ENCODE results near the gene S100B. TPM values are rescaled to one million over a fixed set of nuclear protein-coding genes. Genes with fewer than 3 reads are reported as not detected.

Gene S100B
- total RNA-seq, 2 donors from 2014 or later: 0.91 to 3.2 TPM

- Histone ChIP-seq H3K27ac (no peak overlapping the region), H3K4me1 (replicated peaks) (no peaks in the 10 kb centered on the region), H3K9me3 (no peaks in the 10 kb centered on the region), H3K4me3 (no peak overlapping the region), H3K36me3 (peaks cover 4 to 23% of the 10 kb centered on the region in 2 donors), H3K27me3 (replicated peaks; ENCODE audit: insufficient read depth) (no peaks in the 10 kb centered on the region)
- DNase-seq (ENCODE audit: low spot score): no peak
- intact Hi-C loops (cut with DNase I): no loop called here
- 91% methylated on average over 27 of the region's 27 CpGs for WGBS
- TF ChIP-seq, protein P1, sequence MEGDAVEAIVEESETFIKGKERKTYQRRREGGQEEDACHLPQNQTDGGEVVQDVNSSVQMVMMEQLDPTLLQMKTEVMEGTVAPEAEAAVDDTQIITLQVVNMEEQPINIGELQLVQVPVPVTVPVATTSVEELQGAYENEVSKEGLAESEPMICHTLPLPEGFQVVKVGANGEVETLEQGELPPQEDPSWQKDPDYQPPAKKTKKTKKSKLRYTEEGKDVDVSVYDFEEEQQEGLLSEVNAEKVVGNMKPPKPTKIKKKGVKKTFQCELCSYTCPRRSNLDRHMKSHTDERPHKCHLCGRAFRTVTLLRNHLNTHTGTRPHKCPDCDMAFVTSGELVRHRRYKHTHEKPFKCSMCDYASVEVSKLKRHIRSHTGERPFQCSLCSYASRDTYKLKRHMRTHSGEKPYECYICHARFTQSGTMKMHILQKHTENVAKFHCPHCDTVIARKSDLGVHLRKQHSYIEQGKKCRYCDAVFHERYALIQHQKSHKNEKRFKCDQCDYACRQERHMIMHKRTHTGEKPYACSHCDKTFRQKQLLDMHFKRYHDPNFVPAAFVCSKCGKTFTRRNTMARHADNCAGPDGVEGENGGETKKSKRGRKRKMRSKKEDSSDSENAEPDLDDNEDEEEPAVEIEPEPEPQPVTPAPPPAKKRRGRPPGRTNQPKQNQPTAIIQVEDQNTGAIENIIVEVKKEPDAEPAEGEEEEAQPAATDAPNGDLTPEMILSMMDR (IDR thresholded peaks at IDR 0.05): no peak
- TF ChIP-seq POLR2AphosphoS5 (IDR thresholded peaks at IDR 0.05): no peak
These were observed 43.7 kb upstream of the S100B start for GRCh38 chr21:46648539-46648938.

DNA sequence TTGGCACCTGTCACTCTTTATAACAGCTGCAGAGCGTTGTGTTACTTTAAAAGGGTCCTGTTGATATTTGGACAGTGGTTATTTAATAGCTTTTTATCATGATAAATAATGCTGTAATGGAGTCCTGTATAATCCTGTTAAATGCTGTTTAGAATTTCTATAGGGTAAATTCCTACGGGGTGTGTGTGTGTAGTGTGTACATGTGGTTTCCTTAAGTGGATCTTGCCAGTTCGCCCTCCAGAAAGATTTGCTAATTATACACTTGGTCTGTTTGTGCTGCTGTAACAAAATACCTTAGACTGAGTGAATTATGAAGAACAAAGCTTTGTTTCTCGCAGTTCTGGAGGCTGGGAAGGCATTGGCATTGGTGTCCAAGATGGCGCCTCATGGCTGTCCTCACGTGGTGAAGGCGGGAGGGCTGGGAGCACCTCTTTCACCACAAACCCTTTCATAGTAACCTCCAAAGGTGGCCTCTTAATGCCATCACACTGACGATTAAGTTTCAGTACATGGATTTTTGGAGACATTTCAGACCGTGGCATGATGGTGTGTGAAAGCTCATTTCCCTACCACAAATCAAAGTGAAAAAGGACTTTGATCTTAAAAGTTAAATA lies 41.8 kb upstream of the S100B start:
- H3K4me3 ChIP-seq: no peak overlapping the region
- no peaks in the 10 kb centered on the region for H3K27me3 ChIP-seq (replicated peaks; ENCODE audit: insufficient read depth)
- H3K36me3 ChIP-seq: peaks cover 4 to 23% of the 10 kb centered on the region in 2 donors
- TF ChIP-seq POLR2A (IDR thresholded peaks at IDR 0.05): no peak
- TF ChIP-seq, protein P1 (IDR thresholded peaks at IDR 0.05): no peak
- no peak for TF ChIP-seq POLR2AphosphoS5 (IDR thresholded peaks at IDR 0.05)
- intact Hi-C loops (cut with DNase I): no loop called here
- 74% methylated on average over 9 of the region's 9 CpGs for WGBS
- DNase-seq (ENCODE audit: low spot score): no peak
- H3K27ac ChIP-seq: no peak overlapping the region
- H3K4me1 ChIP-seq (replicated peaks): no peaks in the 10 kb centered on the region
- no peaks in the 10 kb centered on the region for H3K9me3 ChIP-seq

GRCh38 chr21:46645840-46646239 lies 41.0 kb upstream of the S100B start:
- WGBS: 99% methylated on average over 5 of the region's 5 CpGs
- DNase-seq (ENCODE audit: low spot score): no peak
- H3K27me3 ChIP-seq (replicated peaks; ENCODE audit: insufficient read depth): no peaks in the 10 kb centered on the region
- H3K9me3 ChIP-seq: no peaks in the 10 kb centered on the region
- no peak for TF ChIP-seq POLR2AphosphoS5 (IDR thresholded peaks at IDR 0.05)
- TF ChIP-seq, protein P1 (IDR thresholded peaks at IDR 0.05): no peak
- no peak for TF ChIP-seq POLR2A (IDR thresholded peaks at IDR 0.05)
- H3K4me3 ChIP-seq: no peak overlapping the region
- no peak overlapping the region for H3K27ac ChIP-seq
- intact Hi-C loops (cut with DNase I): no loop called here
- H3K36me3 ChIP-seq: peaks cover 4 to 23% of the 10 kb centered on the region in 2 donors
- H3K4me1 ChIP-seq (replicated peaks): no peaks in the 10 kb centered on the region

GRCh38 chr21:46643379-46644177 lies 38.7 kb upstream of the S100B start:
- no peak for DNase-seq (ENCODE audit: low spot score)
- Histone ChIP-seq H3K27ac (no peak overlapping the region), H3K4me3 (no peak overlapping the region), H3K27me3 (replicated peaks; ENCODE audit: insufficient read depth) (no peaks in the 10 kb centered on the region), H3K4me1 (replicated peaks) (no peaks in the 10 kb centered on the region), H3K9me3 (no peaks in the 10 kb centered on the region), H3K36me3 (peaks cover 0 to 3% of the 10 kb centered on the region in 2 donors)
- no peak for TF ChIP-seq POLR2A (IDR thresholded peaks at IDR 0.05)
- TF ChIP-seq, protein P1 (IDR thresholded peaks at IDR 0.05): no peak
- no peak for TF ChIP-seq POLR2AphosphoS5 (IDR thresholded peaks at IDR 0.05)
- intact Hi-C loops (cut with DNase I): no loop called here
- 84% methylated on average over 12 of the region's 12 CpGs for WGBS

Measured in prostate gland (tissue), 2 donors.